Stimulated activated CD8-positive, alpha-beta memory T cell treated with anti-CD3 and anti-CD28 coated beads, Interleukin-15, amount 100 ng/mL, for 1 hour (primary cell): ENCODE measurements around the gene WSCD2.
"Not testable (repeated sequence)": the region's sequence is repeated elsewhere in the genome, so short reads cannot be mapped to it uniquely, and the experiment has no call there.

Experiments
- DNase-seq: peaks from one replicate; pipeline ENCODE4 v3.0.0-alpha.2; 2020; ENCODE audit warnings: low read depth

WSCD2 gene

GRCh38 chr12:108196921-108197320 lies 67.8 kb downstream of the WSCD2 start:
- no peak for DNase-seq

- DNase-seq, result no peak
These were observed 69.0 kb downstream of the WSCD2 start for GRCh38 chr12:108198043-108198442.

GRCh38 chr12:108199106-108199505 lies 70.0 kb downstream of the WSCD2 start:
- DNase-seq, result no peak

GRCh38 chr12:108201808-108202207 lies 72.7 kb downstream of the WSCD2 start:
- no peak for DNase-seq

- DNase-seq, result no peak
These were observed 75.3 kb downstream of the WSCD2 start for GRCh38 chr12:108204117-108204987.

GRCh38 chr12:108205864-108206263 lies 76.8 kb downstream of the WSCD2 start:
- DNase-seq, result no peak

- no peak for DNase-seq
These were observed 79.0 kb downstream of the WSCD2 start for GRCh38 chr12:108207791-108208730.

GRCh38 chr12:108210001-108210400 lies 80.9 kb downstream of the WSCD2 start:
- no peak for DNase-seq

GRCh38 chr12:108211157-108211556 lies 82.1 kb downstream of the WSCD2 start:
- DNase-seq, result no peak

GRCh38 chr12:108213871-108214445 lies 84.9 kb downstream of the WSCD2 start:
- DNase-seq, result no peak

- DNase-seq, result no peak
These were observed 85.4 kb downstream of the WSCD2 start for GRCh38 chr12:108214486-108214885.

- DNase-seq, result no peak
These were observed 86.4 kb downstream of the WSCD2 start for GRCh38 chr12:108215458-108215857.

- no peak for DNase-seq
These were observed 89.8 kb downstream of the WSCD2 start for GRCh38 chr12:108218921-108219320.

- DNase-seq, result not testable (repeated sequence)
These were observed 96.0 kb downstream of the WSCD2 start for GRCh38 chr12:108225101-108225500.

- DNase-seq, result no peak
These were observed 97.8 kb downstream of the WSCD2 start for GRCh38 chr12:108226866-108227265.

GRCh38 chr12:108228746-108229145 lies 99.7 kb downstream of the WSCD2 start:
- no peak for DNase-seq

GRCh38 chr12:108231109-108231905 lies 102.2 kb downstream of the WSCD2 start:
- DNase-seq, result no peak

- DNase-seq, result no peak
These were observed 102.9 kb downstream of the WSCD2 start for GRCh38 chr12:108231909-108232434.

GRCh38 chr12:108232565-108232964 lies 103.5 kb downstream of the WSCD2 start:
- no peak for DNase-seq

- DNase-seq, result no peak
These were observed 105.1 kb downstream of the WSCD2 start for GRCh38 chr12:108234158-108234557.
